Activated CD4-positive, alpha-beta T cell treated with anti-CD3 and anti-CD28 coated beads for 48 hours (primary cell): Measurements from ENCODE around the gene DIP2B.
A peak's percentile ranks its signal among the peaks of the same experiment; 100 is the strongest.
"Not testable (repeated sequence)": the region's sequence is repeated elsewhere in the genome, so short reads cannot be mapped to it uniquely, and the experiment has no call there.

Experiments used
- DNase-seq: peaks from one replicate; pipeline ENCODE4 v3.0.0-alpha.2; 2020

DIP2B gene, protein sequence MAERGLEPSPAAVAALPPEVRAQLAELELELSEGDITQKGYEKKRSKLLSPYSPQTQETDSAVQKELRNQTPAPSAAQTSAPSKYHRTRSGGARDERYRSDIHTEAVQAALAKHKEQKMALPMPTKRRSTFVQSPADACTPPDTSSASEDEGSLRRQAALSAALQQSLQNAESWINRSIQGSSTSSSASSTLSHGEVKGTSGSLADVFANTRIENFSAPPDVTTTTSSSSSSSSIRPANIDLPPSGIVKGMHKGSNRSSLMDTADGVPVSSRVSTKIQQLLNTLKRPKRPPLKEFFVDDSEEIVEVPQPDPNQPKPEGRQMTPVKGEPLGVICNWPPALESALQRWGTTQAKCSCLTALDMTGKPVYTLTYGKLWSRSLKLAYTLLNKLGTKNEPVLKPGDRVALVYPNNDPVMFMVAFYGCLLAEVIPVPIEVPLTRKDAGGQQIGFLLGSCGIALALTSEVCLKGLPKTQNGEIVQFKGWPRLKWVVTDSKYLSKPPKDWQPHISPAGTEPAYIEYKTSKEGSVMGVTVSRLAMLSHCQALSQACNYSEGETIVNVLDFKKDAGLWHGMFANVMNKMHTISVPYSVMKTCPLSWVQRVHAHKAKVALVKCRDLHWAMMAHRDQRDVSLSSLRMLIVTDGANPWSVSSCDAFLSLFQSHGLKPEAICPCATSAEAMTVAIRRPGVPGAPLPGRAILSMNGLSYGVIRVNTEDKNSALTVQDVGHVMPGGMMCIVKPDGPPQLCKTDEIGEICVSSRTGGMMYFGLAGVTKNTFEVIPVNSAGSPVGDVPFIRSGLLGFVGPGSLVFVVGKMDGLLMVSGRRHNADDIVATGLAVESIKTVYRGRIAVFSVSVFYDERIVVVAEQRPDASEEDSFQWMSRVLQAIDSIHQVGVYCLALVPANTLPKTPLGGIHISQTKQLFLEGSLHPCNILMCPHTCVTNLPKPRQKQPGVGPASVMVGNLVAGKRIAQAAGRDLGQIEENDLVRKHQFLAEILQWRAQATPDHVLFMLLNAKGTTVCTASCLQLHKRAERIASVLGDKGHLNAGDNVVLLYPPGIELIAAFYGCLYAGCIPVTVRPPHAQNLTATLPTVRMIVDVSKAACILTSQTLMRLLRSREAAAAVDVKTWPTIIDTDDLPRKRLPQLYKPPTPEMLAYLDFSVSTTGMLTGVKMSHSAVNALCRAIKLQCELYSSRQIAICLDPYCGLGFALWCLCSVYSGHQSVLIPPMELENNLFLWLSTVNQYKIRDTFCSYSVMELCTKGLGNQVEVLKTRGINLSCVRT (N-terminal part only)

DNA sequence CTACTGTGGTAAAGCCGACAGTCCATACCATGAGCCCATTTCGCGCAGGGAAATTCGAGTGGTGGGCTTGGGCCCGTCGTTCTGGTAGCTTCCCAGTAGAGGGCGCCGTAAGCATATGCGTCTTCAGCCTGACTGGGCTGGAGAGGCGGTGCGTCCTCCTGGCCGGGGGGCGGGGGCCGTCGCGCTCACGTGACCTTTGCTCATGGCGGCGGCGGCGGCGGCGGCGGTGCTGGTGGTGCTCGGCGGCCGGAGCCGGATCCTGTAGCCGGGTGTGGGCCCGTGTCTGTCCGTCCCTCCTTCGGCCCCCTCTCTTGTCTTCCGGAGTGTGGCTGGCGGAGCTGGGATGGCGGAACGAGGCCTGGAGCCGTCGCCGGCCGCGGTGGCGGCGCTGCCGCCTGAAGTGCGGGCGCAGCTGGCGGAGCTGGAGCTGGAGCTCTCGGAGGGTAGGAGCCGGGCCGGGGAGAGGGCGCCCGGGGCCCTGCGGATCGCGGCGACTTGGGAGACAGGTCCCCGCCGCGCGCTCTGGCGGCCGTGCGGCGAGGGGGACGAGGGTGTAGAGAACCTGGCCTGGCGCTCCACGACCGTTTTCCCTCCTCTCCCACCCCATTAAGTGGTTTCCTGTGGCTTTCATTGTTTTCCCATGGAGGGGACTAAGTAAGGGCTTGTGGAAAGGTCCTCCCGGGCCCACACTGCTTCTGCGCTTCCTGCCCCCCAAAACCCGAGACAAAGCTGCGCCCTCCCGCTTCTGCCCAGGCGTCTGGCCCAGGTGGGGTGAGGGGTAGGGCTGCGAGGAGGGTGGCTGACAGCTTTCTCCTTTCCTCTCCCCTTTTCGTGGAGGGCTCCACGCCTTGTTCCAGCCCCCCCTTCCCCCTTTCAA lies at the start of gene DIP2B:
TSS of gene DIP2B (plus strand) at position 188 of the 877 bp plus-strand sequence. CDS start at position 344, 156 bp downstream.
- DNase-seq: peak; percentile 98

DNA sequence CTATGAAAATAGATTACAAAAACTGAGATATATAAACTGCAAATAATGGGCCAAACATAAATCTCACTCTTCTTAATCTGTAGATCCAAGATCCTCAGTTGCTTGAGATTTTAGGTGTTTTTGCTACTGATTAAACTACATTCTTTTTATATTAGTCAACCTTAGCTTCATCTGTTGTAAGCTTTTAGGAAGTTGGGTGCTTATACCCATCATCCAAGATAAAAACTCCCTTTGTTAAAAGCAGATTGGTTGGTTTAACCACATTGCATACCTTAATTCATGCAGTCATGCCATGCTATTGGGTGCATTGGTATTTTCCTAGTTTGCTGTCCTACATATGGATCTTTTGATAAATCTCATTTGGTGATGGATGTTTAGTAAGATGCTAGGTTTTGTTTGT lies 46.2 kb upstream of the DIP2B start:
- DNase-seq: no peak

DNA sequence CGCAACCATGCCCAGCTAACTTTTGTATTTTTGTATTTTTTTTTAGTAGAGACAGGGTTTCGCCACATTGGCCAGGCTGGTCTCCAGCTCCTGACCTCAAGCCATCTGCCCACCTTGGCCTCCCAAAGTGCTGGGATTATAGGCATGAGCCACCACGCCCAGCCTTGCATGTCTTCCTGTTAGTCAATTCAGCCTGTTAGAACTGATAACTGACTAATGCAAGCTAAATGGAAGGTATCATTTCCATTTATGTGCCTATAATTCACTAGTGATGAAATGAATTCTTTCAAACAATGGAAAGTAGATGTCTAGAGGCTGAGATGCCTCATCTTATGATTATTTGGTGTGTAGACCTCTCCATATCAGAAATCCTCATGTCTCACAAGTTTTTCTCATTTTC lies 37.3 kb upstream of the DIP2B start:
- DNase-seq: no peak

DNA sequence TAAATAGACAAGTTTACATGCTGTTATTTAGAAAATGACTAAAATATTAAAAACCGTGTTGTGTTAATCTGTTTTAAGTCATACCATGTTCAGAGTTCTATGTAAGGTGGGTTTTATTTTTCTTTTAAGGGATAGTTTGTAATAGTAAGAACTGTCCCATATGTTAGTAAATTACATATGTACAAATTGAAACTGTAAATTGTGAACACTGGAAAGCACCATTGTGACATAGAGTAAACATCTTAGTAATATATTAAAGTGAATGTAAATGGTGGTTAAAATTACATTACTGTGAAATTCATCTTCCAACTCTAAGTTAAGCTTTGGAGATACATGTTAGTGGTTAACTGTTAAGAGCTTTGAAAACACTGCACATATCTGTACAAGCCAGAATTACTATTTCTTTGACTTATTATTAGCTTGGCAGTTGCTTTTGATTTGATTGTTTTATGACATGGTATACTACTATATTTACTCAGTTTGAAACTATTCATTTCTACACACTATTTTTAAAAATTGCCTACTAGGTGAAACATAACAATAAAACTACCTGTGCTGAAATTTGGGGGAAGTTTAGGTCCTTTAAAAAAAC lies 27.4 kb upstream of the DIP2B start:
- no peak for DNase-seq

DNA sequence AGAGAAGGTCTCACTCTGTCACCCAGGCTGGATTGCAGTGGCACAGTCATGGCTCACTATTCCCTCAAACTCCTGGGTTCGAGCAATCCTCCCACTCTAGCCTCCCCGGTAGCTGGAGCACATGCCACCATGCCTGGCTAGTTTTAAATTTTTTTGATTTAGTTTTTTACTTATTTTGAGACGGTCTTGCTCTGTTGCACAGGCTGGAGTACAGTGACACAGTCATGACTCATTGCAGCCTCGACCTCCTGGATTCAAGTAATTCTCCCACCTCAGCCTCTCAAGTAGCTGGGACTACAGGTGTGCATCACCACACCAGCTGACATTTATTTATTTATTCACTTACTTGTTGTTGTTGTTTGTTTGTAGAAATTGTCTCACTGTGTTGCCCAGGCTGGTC lies 22.2 kb upstream of the DIP2B start:
- no peak for DNase-seq

DNA sequence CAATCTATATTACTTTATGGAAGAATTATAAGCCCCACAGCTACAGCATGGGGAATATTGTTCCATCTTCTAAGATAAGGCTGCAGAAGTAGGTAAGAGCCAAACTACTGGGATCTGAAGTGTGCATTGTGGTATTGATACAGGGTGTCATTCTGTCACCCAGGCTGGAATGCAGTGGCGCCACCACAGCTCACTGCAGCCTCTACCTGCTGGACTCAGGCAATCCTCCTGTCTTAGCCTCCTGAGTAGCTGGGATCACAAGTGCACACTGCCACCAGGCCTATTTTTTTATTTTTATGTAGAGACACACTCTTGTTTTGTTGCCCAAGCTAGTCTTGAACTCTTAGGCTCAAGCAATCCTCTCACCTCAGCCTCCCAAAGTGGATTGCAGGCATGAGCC lies 21.3 kb upstream of the DIP2B start:
- no peak for DNase-seq

DNA sequence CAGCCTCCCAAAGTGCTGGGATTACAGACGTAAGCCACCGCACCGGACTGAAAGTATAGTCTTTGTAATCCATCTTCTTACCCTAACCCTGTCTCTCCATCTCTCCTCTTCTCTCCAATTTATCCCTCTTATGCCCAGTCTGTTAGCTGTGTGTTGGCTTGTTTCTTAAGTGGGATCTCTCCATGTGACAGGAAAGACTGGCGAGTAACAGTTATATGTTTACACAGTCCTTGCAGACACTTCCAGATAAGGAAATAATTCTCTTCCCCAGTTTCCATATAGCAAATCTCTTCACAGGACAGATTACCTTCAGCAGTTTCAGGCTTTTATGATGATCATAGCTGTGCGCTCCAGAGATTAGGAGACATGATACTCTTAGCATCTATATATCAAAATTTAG lies 16.0 kb upstream of the DIP2B start:
- DNase-seq: no peak

DNA sequence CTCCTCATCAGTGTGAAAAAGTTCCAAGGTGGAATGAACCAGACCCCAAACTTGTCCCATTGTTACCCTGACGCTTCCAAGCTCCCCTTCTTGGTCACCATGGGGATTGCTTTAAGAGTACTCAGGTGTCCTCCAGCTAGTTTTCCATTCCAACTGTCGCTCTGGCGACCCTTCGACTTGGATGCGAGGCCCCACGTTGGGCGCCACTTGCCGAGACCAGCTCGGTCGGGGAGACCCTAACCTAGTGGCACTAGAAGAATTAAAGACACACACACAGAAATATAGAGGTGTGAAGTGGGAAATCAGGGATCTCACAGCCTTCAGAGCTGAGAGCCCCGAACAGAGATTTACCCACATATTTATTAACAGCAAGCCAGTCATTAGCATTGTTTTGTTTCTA lies 6.7 kb upstream of the DIP2B start:
- DNase-seq: not testable (repeated sequence)

DNA sequence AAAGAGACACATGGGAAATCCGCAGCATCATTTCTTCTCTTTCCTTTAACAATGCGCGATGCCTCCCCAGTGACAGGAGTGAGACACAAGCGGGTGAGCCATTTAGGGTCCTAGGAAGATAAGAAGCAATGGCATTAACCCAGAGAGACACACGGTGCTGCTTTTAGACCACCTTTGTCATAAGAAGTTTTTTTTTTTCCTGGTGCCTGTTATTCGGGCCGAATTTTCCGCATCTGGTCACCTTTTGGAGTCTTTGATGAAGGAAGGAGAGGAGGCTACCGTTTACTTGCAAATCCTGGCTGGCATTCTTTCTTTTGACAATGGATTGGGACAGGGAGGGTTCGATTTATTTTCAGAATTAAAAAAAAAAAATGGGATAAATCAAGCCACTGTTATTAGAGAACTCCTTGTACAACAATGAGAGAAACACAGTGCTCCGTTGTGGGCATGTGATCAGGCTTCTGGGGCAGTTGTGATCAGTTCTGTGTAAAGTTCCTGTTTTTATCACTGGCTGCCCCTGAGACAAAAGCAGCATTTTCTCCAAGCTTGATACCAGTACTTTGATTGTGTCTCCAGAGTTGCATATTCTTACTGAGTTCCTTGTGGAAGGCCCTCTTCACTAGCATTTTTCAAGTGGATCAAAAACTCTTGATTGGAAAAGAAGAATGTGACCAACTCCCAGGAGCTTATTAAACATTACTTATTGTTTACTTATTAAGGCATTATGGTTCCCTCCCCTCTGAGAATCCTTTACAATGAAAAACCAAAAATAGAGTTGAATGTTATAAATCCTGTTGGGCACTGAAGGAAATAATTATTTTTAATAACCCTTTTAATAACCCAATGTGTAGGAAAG lies 1.1 kb downstream of the DIP2B start:
- no peak for DNase-seq

DNA sequence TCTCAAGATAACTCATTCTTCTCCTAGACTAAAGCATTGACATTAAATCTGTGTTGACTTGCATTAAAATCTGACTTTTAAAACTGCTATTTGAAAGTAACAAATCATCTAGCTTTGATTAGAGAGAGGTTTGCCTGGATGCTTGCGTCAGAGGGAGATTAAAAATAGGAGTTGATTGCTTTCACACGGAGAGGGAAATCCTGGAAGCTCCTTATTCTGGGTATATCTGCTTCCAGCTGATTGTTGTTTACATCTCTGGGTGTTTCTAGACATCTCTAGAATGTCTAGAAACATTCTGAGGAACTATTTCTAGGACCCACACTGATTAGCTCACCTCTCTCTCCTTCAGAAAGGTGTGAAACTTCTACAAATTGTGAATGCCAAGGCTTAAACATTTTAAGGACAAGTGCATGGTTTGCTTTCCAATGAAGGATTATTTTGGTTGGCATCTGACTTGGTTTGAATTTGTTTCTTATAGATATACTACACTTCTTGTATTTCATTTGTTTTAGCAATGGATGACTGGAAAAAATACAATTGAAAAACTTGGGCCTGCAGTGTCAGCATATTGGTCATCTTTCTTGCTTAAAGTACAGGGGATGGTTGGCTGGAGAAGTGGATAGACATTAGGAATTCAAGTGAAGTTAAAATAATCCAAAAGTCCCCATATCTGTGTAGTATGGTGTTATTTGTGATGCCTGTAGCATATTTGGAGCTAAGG lies 2.1 kb downstream of the DIP2B start:
- DNase-seq: no peak

DNA sequence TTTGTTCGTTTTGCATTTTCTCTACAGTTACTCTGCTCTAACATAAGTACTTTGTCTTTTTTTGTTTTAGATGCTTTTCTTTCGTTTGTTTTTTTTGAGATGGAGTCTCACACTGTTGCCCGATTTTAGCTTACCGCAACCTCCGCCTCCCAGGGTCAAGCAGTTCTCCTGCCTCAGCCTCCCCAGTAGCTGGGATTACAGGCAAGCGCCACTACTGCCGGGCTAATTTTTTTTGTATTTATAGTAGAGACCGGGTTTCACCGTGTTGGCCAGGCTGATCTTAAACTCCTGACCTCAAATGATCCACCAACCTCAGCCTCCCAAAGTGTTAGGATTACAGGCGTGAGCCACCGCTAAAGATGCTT lies 2.7 kb downstream of the DIP2B start:
- no peak for DNase-seq

DNA sequence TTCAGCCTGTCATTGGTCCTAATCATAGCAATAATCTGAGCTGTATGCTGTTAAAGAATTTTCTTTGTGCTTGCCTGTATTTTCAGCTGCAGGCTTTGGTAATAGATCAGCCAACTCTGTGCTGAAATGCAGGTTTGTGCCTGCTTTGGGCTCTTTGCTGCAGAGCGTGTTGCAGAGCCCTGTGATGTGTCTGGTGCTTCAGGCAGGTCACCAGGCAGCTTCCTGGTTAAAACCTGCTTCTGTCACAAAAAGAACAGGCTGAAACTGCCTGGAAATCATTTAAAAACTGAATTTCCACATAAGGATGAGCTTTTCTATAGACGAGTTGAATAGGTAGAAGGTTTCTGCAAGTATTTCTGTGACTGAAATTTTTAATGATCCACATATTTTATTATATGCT lies 3.1 kb downstream of the DIP2B start:
- DNase-seq: no peak

DNA sequence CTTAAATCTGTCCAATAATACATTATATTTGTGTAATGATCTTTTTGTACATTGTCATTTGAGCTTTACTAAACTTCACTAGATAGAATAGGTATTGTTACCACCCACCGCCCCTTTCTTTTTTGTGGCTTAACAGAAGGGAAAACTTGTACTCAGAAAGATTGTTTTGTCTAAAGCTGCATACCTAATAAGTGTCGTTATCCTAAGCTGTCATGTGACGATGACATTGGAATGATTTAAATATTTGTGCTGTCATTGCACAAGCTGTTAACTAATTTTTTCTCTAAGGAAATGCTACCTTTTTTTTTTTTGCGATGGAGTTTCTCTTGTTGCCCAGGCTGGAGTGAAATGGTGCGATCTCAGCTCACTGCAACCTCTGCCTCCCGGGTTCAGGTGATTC lies 3.6 kb downstream of the DIP2B start:
- no peak for DNase-seq

DNA sequence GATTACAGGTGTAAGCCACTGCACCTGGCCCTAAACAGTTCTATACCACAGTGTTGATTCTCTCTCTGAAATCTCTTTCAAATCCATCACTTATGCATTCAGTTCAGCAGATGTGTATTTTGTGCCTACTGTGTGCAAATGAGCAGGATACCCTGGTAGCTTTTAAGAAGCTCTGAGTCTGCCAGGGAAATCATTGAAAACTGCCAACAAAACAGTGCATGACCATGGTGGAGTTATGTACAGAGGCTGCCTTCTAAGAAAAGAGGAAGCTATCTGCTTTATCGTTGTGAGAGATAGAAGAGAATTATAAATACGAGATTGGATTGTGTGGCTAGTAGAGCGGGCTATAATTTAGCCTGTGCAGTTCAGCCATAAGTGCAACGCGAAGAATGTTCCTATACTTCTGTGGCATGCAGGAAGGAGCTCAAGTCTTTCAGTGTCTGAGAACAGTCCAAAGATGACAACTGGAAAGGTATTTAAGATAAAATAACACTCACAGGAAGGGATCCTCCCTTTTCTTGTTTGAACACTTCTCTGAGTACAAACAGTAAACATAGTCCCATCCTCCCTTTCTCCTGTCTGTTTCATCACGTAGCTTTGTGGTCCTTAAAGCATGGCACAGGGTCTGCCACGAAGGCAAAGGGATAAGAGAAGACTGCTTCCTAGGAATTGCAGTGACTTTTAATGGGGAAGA lies 4.3 kb downstream of the DIP2B start:
- DNase-seq: no peak

DNA sequence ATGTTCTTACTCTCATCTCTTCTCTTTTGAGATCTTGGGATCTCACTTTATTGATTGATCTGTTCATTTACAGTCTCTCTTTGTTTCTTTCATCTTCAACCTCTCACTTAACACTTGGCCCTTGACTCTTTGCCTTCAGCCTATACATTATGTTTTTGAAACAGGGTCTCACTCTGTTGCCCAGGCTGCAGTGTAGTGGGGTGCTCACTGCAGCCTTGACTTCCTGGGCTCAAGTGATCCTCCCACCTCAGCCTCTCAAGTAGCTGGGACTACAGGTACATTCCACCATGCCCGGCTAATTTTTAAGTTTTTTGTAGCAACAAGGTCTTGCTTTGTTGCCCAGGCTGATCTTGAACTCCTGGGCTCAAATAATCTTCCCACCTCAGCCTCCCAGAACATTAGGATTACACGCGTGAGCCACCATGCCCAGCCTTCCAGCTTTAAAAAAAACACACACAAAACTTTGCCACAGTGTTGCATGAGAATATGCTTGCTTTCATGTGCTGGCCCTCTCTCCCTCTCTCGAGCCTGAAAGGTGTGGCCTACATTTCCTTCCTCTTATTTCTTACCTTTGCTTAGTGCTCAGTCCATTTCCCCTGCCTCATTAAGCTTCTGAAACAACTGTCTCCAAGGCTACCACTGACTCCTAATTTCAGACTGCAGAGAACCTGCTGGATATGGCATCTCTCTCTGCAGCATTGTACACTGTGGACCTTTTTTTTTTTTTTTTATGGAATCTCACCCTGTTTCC lies 9.9 kb downstream of the DIP2B start:
- DNase-seq: no peak

DNA sequence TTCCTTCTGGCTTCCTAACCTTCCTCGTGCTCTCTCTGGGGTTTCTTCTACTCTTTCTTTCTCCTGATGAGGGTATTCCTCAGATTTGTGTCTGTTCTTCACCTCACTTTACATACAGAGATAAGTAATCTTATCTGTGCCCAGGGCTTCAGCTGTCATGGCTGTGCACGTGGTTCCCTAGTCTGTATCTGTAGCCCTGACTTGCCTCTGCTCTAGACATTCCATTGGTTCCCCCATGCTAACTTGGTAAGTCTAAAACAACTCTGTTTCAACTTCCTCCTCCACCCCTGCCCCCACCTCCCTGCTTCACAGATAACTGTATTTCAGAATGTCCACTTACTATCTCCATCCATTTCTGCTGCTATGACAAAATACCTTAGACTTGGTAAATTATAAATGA lies 10.8 kb downstream of the DIP2B start:
- DNase-seq: no peak

DNA sequence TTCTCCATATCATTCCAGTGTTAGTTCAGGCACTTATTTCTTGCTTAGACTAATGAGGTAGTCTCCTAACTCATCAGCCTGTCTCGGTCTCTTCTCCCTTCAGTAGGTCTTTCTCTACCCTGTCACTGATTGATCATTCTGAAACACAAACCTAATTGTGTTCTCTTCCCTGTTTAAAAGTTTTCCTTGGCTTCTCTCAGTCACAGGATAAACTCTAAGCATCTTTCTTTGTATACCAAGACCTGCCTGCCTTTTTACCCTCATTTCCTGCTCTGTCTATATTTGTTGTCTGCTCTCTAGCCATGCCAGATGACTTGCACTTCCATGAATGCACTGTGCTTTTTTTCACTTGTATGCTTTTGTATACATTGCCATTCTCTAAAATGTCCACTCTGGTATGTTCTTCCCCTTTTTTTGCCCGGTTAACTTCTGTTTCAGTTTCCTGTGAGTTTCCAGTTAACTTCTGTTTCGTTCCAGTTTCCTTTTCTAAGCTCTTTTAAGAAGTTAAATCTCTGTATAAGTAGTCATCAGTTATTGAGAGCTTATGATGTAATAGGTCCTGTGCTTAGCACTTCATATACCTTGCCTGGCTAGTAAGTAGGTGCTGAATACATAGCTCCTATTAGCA lies 12.8 kb downstream of the DIP2B start:
- no peak for DNase-seq

DNA sequence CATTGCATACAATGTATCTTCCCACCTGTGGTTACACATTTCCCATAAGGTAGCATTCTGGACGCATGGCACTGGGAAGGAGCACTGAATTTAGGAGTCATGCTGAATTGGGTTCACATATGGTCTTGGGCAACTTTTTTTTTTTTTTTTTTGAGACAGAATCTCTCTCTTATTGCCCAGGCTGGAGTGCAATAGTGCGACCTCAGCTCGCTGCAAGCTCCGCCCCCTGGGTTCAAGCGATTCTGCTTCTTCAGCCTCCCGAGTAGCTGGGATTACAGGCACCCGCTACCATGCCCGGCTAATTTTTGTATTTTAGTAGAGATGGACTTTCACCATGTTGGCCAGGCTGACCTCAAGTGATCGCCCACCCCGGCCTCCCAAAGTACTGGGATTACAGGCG lies 13.3 kb downstream of the DIP2B start:
- DNase-seq: no peak
